HG03025 (cell line): Measurements from ENCODE around the gene KIR3DL3.
"Not testable (repeated sequence)": the region's sequence is repeated elsewhere in the genome, so short reads cannot be mapped to it uniquely, and the experiment has no call there.

Experiments
- ATAC-seq: cut with Tn5 transposase; IDR thresholded peaks from one replicate; pipeline ENCODE4 v1.9.1; 2021; ENCODE audit warnings: mild to moderate bottlenecking, moderate library complexity; ENCODE audit not compliant: unreplicated experiment, low FRiP score

KIR3DL3 gene

GRCh38 chr19:54775830-54776229 is 51.6 kb downstream of the KIR3DL3 start:
- not testable (repeated sequence) for ATAC-seq

GRCh38 chr19:54777851-54778250 is 53.6 kb downstream of the KIR3DL3 start:
- ATAC-seq, result not testable (repeated sequence)

DNA sequence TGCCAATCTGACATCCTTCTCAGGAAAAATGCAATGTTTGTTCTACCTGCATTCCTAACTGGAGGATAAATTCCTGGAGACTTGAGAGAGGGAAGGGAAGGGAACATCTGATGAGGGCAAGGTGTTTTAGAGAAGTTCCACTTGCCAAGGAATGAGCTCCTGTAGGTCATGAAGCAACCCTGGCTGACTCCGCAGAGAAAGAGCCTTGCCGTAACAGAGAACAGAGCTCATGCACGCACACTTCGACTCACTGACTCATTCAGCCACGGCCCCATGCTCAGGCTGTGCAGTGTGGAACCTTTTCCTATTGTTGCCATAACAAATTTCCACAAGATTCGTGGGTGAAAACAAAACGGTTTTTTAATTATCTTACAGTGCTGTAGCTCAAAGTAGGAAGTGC is 54.7 kb downstream of the KIR3DL3 start:
- ATAC-seq, result not testable (repeated sequence)

DNA sequence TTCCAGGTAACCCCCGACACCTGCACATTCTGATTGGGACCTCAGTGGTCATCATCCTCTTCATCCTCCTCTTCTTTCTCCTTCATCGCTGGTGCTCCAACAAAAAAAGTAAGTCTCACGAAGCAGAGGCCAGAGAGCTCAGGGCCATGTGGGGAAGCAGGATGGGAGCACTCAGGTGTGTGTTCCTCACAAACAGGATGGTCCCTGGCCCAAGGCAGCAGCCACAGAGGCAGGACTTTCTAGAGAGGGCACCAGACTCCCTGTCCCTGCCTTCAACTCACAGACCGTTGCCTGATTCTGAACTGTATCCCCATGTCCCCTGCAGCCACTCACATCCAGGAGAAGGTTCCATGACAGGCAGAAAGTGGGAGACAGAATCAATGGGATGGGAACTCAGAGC is 58.7 kb downstream of the KIR3DL3 start:
- ATAC-seq, result not testable (repeated sequence)
